Measurements from ENCODE around the gene CENPS.
"Not testable (repeated sequence)": the region's sequence is repeated elsewhere in the genome, so short reads cannot be mapped to it uniquely, and the experiment has no call there.

Gene CENPS

GRCh38 chr1:10421637-10422036, 8.6 kb upstream of the CENPS start:
- no peak overlapping the region for H3K27ac ChIP-seq
- TF ChIP-seq ZFX (IDR thresholded peaks at IDR 0.05) (no peak), CTCF (conservative IDR thresholded peaks at IDR 0.05) (no peak)

DNA sequence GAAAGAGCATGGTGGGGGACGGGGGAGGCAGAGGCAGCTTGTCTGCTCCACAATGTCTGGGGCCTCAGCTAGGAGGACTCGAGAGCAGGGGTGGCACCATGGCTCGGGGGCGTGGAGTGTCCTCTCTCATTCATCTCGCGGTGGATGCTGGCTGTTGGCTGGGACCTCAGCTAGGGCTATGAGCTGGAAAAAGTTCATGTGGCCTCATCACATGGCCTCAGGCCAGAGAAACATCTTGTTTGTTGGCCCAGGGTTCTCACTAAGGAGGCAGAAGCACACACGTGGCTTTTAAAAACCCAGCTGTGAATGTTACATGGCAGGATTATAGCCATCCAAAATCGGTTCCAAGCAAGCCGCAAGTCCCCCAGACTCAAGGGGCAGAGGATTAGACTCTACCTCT, 6.2 kb upstream of the CENPS start:
- TF ChIP-seq CTCF (conservative IDR thresholded peaks at IDR 0.05) (no peak), ZFX (IDR thresholded peaks at IDR 0.05) (no peak)

DNA sequence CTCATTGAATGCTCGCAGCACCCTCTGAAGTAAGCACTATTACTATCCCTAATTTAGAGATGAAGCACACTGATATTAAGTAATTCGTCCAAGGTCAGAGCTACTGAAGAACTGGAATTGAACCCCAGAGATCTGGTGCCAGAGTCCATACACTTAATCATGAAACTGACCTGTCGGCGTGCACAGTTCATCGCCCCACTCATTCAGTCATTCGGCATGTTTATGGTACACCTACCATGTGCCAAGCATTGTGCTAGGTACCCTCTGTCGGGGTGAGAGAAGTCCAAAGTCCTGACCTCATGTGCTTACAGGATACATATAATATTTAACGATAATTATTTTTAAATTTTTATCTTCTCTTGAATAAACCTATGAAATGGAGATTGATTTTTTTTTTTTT, 5.6 kb upstream of the CENPS start:
- TF ChIP-seq ZFX (IDR thresholded peaks at IDR 0.05) (no peak), CTCF (conservative IDR thresholded peaks at IDR 0.05) (no peak)
- H3K27ac ChIP-seq, result no peak overlapping the region

More for the DNA sequence above, 6.2 kb upstream of the CENPS start:
- no peak overlapping the region for H3K27ac ChIP-seq

- not testable (repeated sequence) for H3K27ac ChIP-seq
Observed at GRCh38 chr1:10425826-10426534, 4.3 kb upstream of the CENPS start.

DNA sequence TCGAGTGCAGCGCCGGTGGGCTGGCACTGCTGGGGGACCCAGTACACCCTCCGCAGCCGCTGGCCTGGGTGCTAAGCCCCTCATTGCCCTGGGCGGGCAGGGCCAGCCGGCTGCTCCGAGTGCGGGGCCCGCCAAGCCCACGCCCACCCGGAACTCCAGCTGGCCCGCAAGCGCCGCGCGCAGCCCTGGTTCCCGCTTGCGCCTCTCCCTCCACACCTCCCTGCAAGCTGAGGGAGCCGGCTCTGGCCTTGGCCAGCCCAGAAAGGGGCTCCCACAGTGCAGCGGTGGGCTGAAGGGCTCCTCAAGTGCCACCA, 3.7 kb upstream of the CENPS start:
- not testable (repeated sequence) for H3K27ac ChIP-seq

GRCh38 chr1:10428984-10429383, 1.2 kb upstream of the CENPS start:
- no peak for TF ChIP-seq CTCF (conservative IDR thresholded peaks at IDR 0.05)
- no peak for TF ChIP-seq ZFX (IDR thresholded peaks at IDR 0.05)
- H3K27ac ChIP-seq, result no peak overlapping the region

DNA sequence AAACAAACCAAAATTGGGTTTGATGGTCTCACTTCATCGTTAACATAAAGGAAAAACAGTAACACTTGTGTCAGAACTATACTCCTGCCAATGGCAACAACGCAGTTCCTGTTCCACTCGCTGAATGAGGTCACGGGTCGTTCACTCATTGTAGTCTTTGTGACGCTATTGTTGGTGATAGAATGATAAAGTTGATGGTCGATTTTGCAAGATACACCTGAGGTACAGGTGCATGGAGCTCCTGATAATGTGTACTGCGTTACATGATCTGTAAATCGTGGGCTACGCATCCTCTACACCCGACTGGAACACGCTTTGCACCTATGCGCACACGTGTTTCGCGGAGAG, 391 bp upstream of the CENPS start:
- TF ChIP-seq CTCF (conservative IDR thresholded peaks at IDR 0.05) (no peak), ZFX (IDR thresholded peaks at IDR 0.05) (no peak)
- peak overlapping the region; percentile 84 for H3K27ac ChIP-seq

GRCh38 chr1:10431070-10431730, 967 bp downstream of the CENPS start:
- TF ChIP-seq ZFX (IDR thresholded peaks at IDR 0.05) (no peak), CTCF (conservative IDR thresholded peaks at IDR 0.05) (no peak)
- peak overlapping the region; percentile 84 for H3K27ac ChIP-seq
